IPS-18c (cell line): ENCODE data around the gene OXTR.
"Not testable (repeated sequence)": the region's sequence is repeated elsewhere in the genome, so short reads cannot be mapped to it uniquely, and the experiment has no call there.

Source experiments
- H3K4me3 ChIP-seq: 2 replicates; pipeline ENCODE4 v1.7.0; 2013; ENCODE audit warnings: low read depth, mild to moderate bottlenecking, low read length, moderate library complexity; ENCODE audit not compliant: insufficient read depth
- H3K9me3 ChIP-seq: one replicate; pipeline ENCODE4 v1.6.1; 2013; ENCODE audit warnings: mild to moderate bottlenecking, low read length, moderate library complexity; ENCODE audit not compliant: control insufficient read depth, insufficient read depth

The OXTR gene

GRCh38 chr3:8732413-8732812, 37.0 kb downstream of the OXTR start:
- Histone ChIP-seq H3K4me3 (no peak overlapping the region), H3K9me3 (no peaks in the 10 kb centered on the region)

- no peaks in the 10 kb centered on the region for H3K9me3 ChIP-seq
- no peak overlapping the region for H3K4me3 ChIP-seq
These were observed 38.8 kb downstream of the OXTR start for GRCh38 chr3:8730656-8731055.

- no peaks in the 10 kb centered on the region for H3K9me3 ChIP-seq
These were observed 39.9 kb downstream of the OXTR start for GRCh38 chr3:8729479-8729878.

GRCh38 chr3:8727605-8728512, 41.6 kb downstream of the OXTR start:
- H3K4me3 ChIP-seq: no peak overlapping the region
- H3K9me3 ChIP-seq: no peaks in the 10 kb centered on the region

More at GRCh38 chr3:8729479-8729878, 39.9 kb downstream of the OXTR start:
- H3K4me3 ChIP-seq: no peak overlapping the region

- Histone ChIP-seq H3K4me3 (no peak overlapping the region), H3K9me3 (no peaks in the 10 kb centered on the region)
These were observed 45.2 kb downstream of the OXTR start for GRCh38 chr3:8724108-8724752.

- H3K9me3 ChIP-seq: no peaks in the 10 kb centered on the region
These were observed 45.8 kb downstream of the OXTR start for GRCh38 chr3:8723612-8724011.

GRCh38 chr3:8722808-8723207, 46.6 kb downstream of the OXTR start:
- no peak overlapping the region for H3K4me3 ChIP-seq
- H3K9me3 ChIP-seq: no peaks in the 10 kb centered on the region

More at GRCh38 chr3:8723612-8724011, 45.8 kb downstream of the OXTR start:
- H3K4me3 ChIP-seq: no peak overlapping the region

GRCh38 chr3:8715757-8716156, 53.7 kb downstream of the OXTR start:
- not testable (repeated sequence) for H3K4me3 ChIP-seq, H3K9me3 ChIP-seq

- Histone ChIP-seq H3K4me3 (no peak overlapping the region), H3K9me3 (peaks cover 5% of the 10 kb centered on the region)
These were observed 55.3 kb downstream of the OXTR start for GRCh38 chr3:8713901-8714759.

GRCh38 chr3:8712908-8713255, 56.5 kb downstream of the OXTR start:
- H3K9me3 ChIP-seq: peaks cover 5% of the 10 kb centered on the region
- H3K4me3 ChIP-seq: no peak overlapping the region

- Histone ChIP-seq H3K4me3 (no peak overlapping the region), H3K9me3 (peaks cover 5% of the 10 kb centered on the region)
These were observed 57.1 kb downstream of the OXTR start for GRCh38 chr3:8712045-8712907.

GRCh38 chr3:8709801-8710507, 59.5 kb downstream of the OXTR start:
- Histone ChIP-seq H3K4me3 (no peak overlapping the region), H3K9me3 (peaks cover 6% of the 10 kb centered on the region)

- H3K4me3 ChIP-seq: no peak overlapping the region
- peaks cover 6% of the 10 kb centered on the region for H3K9me3 ChIP-seq
These were observed 60.1 kb downstream of the OXTR start for GRCh38 chr3:8709287-8709686.

- no peak overlapping the region for H3K4me3 ChIP-seq
- peaks cover 6% of the 10 kb centered on the region for H3K9me3 ChIP-seq
These were observed 63.8 kb downstream of the OXTR start for GRCh38 chr3:8705575-8705974.

- Histone ChIP-seq H3K9me3 (peaks cover 4% of the 10 kb centered on the region), H3K4me3 (no peak overlapping the region)
These were observed 66.9 kb downstream of the OXTR start for GRCh38 chr3:8702560-8702959.
